Fibroblast of upper back skin (primary cell): ENCODE results near the gene NEURL1B.
"Not testable (repeated sequence)": the region's sequence is repeated elsewhere in the genome, so short reads cannot be mapped to it uniquely, and the experiment has no call there.

ENCODE experiments used
- DNase-seq: peaks from one replicate; pipeline ENCODE4 v3.0.0-alpha.2; 2013

NEURL1B gene

DNA sequence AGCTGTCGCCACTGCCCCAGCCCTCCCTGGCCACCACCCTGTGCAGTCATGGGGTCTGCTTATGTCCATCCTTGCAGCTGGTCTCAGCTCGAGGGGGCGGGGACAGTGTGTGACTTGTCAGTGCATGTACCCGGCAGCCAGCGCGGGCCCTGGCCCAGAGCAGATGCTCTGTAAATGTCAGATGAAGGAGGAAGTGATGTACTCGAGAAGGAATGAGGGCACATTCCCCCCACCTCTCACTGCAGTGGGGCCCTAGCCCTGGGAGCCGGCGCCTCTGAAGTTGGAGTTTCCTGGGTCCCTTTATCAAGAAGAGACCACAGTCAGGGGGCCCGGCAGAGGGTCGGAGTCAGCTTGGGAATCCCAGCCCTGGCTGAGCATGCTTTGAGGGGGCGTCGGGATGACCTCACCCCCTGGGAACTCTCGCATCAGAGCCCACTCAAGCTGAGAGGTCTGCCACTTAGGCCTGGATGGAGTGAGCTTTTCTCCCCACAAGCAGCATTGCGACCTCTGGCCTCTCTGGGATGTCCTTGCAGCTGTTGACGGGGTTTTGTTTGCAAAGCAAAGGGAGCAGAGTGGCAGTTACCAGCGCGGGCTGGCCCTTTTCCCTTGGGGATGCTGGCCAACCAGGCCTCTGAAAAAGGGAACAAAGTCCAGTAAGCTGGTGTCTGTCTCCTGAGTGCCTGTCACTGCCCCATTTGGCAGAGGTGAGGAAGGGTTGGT is 19.0 kb downstream of the NEURL1B start:
- peak; percentile 82 for DNase-seq

DNA sequence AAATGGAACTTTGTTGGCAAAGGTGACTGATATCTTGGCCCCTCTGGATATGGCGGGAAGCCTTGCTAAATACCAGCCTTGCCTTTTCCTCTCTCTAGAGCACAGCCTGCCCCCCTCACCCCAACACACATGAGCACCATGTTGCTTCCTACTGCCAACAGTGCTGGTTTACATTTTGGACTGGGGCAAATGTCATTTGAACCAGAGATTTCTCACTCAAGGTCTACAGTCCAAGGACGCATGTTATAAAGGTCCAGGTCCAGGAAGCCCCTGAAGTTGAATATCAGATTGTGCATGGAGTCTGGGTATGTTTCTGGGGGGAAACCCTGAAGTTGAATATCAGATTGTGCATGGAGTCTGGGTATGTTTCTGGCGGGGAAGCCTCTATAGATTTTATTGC is 19.9 kb downstream of the NEURL1B start:
- DNase-seq, result no peak

DNA sequence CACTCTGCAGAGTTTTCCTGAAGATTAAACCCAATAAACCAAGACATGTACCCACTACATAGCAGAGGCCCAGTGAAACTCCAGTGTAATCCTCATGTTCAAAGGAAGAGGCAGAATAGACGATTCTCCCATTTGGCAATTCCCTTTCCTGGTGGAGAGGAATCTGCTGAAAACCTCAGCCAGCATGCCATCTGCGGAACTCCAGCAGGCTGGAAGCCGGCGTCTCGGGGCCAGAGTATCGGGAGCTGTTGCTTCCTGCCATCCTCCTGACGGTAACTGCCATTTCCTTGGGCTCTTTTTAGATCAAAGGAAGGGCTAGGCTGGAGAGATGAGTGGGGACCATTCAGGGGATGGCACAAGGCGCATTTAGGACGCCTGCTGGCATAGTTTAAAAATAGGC is 20.5 kb downstream of the NEURL1B start:
- DNase-seq, result no peak

DNA sequence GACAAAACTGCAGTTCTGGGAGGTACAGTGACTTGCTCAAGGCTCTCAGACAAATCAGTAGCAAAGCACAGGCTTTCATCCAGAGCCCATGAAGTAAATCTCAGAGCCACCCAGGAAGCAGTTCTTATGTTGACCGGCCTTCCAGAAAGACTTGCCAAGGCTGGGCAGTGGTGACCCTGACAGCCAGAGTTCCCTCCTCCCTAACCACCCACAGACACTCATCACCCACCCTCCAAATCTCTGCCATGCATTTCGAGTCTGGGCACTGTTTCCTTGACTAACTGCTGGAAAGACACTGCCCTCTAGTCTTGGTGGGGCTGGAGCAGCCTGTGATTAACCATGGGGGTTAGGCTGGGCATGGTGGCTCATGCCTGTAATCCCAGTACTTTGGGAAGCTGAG is 21.5 kb downstream of the NEURL1B start:
- no peak for DNase-seq

DNA sequence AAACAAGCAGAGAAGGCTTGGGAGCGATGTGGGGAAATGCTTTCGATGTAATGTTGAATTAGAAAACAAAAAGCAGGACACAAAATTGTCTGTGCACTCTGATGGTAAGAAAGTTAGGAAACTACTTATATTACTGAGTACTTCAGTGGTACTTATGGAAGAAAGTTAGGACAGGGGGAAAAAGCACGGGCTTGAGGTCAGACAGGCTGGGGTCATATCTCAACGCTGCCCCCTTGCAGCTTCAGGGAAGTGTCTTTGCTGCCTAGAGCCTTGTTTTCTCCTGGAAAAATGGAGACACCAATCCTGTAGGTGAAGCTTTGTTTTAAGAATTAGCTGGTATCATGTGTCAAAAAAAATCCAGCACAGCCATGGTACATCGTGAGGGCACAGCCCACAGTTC is 23.0 kb downstream of the NEURL1B start:
- DNase-seq, result no peak

DNA sequence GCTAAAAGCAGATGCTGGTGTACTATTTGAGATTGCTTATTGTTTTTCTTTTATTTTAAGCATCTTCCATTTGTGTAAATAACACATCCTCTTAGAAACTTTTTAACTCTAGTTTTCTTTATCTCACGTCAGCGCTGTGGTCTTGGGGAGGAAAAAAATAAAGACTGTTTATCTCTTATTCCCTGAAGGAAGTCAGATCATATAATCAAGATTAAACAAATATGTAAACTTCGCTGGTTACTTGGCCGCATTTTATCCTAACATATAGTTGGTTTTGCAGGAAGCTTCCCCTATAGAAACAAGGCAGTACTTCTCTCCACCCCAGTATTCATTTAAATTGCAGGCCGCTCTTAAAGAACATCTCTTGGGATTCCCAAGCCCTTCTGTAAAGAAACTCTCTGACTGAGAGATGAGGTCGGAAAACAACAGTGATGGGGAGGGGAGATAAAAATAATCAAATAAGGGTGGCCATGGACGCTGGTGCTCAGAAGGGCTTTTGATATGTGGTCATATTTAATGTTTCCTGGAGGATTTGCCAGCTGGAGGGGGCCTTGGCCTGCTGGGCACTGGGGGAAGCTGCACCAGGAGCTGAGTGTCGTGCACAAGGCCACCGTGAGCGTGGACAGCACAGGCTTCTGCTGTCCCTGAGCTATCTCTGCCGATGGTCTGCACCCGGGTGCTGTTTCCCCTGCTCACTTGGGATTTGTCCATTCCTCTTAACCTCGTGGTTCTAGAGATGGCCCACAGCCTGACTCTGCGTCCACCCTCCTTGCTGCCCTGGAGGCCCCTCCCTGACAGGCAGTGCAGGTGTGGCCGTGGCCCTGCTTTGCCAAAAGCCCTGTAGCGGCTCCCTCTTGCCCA is 23.8 kb downstream of the NEURL1B start:
- no peak for DNase-seq

DNA sequence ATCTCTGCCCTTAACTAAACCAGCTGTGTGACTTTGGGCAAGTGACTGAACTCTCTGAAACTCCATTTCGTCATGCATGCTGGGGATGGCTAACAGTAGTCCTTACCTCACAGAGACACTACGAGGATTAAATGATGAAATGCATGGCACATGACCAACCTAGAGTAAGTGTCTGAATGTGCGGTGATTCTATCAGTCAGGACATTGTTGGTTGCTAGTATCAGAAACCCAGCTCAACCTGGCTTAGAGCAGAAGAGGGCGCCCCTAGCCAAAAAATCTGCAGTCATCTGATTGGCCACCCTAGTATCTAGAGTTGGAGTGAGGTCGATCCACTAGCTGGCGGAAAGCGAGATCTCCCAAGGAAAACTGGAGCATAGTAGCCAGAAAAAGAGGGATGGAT is 25.2 kb downstream of the NEURL1B start:
- no peak for DNase-seq

DNA sequence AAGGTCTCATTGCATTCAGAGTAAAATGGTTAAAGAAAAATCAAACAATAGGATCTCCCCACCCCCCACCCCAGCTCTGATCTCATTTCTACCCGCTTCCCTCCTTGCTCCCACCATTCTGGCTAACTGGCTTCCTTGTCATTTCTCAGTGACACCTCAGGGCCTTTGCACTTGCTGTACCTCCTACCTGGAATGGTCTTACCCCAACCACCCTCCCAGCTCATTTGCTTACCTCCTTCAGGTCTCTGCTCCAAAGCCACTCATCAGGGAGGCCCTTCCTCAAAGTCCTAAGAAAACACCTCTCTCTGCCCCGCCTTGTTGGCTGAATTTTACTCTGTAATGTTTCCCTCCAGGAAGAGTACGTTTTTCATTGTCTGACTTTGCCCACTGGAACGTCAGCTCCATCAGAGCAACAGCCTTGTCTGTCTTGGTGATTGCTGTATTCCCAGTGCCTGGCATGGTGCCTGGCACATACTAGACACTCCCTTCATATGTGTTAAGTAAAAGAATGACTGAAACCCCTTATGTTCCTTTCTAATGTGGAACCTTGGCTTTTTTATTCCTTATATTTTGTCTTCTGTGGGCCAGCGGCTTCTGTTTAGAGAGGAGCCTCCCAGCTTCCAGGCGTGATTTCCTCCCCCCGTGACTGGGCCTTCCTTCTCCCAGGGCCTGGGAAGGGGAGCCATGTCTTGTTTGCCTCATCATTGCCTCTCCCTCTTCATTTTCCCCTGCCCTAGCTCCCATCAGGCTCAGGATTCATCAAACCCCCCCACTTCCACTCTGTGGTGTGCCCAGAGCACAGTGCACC is 26.9 kb downstream of the NEURL1B start:
- peak; percentile 28 for DNase-seq

DNA sequence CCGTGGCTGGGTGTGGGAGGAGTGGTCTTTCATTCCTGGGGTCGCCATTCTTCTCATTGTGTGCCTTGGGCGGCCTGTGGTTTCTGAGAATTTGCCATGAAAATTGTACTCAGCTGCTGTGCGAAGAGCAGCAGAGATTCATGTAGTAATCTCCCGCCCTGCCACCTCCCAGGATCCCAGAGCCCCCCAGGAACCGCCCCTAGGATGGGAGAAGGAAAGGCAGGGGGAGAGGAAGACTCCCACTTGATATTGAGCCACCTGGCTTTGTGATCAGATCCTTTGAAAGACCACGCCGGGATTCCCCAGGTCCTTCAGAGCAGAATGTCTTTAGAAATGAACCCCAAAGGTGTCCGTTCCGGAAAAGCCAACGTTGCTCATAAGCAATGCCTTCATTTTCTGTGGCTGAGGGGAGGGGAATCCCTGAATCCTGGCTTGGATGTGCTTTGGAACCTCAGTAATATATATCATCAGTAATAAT is 27.6 kb downstream of the NEURL1B start:
- no peak for DNase-seq

DNA sequence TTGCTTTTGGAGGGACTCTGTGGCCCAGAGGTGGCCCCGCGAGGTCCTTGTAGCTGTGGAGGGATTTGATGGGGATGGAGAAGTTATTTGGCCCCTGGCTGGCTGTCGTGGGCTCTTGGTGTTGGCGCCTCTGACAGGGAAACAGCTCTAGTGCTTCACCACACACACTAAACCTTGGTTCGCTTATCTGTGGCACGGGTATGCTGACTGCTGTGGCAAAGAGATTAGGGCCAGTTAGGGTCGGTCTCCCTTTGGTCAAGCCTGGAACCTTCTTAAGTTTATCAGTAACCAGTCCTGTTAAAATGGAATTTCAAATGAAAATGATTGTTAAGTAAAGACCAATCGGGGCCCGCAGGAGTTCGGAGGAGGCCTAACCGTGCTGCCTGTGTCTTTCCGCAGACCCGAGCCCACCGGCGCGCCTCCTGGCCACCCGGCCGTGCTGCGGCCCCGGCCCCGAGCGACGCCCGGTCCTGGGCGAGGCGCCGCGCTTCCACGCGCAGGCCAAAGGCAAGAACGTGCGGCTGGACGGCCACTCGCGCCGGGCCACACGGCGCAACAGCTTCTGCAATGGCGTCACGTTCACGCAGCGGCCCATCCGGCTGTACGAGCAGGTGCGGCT is 28.4 kb downstream of the NEURL1B start:
- DNase-seq, result no peak

DNA sequence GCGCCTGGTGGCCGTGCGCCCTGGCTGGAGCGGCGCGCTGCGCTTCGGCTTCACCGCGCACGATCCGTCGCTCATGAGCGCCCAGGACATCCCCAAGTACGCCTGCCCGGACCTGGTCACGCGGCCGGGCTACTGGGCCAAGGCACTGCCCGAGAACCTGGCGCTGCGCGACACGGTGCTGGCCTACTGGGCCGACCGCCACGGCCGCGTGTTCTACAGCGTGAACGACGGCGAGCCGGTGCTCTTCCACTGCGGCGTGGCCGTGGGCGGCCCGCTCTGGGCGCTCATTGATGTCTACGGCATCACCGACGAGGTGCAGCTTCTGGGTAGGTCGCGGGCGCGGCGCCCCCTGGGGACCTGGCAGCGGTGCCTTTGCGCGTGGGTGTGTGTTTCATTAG is 28.9 kb downstream of the NEURL1B start:
- no peak for DNase-seq

DNA sequence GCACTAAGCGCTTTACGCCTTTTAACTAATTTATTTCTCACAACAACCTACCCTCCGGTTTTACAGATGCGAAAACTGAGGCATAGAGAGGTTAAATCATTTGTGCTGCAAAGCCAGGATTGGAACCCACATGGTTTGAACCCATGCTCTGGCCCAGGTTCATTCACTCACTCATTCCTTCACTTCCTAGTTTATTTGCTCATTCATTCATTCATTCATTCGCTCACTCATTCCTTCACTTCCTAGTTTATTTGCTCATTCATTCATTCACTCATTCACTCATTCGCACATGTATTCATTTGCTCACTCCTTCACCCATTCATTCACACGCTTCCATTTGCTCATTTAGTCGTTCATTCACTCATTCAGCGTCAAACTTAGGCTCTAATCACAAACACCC is 29.4 kb downstream of the NEURL1B start:
- no peak for DNase-seq

DNA sequence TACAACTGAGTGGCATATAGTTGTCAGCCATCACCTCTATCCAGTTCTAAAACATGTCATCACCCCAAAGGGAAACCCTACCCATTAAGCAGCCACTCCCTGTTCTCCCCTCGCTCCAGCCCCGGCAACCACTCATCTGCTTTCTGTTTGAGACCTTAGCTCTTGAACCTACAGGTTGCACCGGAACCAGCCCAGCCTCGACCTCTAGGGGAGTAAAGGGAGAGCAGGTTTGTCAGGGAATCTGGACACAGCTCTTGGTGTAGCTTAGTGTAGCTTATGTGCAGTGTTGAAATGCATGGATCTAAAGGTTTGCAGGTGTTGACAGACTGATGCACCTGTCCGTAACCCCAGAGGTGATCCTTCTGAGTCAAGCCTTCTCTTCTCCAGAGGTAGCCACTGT is 30.0 kb downstream of the NEURL1B start:
- DNase-seq, result no peak

DNA sequence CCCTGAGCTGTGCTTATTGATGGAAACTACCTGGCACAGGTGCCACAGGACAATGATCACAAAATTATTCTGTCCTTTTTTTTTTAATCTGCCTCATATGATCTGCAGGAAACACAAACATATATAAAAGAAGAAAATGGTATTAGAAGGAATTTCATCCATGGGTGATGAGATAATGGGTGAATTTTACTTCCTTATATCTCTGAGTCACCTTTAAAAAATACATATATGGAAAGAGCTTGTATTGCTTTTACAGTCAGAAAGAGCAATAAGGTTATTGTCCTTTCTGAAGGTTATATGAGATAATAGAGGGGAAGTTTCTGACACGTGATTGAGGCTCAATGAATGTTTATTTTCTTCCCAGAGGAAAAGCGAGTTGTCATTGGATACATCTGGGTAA is 31.6 kb downstream of the NEURL1B start:
- no peak for DNase-seq

DNA sequence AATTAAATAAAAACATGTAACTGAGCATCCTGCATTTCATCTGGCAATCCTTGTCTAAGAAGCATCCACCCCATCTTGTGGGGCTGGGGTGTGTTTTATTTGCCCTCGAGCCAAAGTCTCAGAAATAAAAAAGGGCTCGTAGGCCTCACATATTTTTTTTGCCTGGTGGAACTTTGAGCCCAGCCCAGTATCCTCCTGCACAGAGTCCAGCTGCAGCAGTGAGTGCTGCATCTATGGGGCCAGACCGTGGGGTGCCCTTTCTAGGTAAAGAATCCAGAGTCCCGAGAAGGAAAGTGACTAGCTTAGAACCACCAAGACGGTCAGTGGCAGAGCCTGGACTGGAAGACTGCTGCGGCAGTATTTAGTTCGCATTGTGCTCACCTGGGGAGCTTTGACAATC is 33.1 kb downstream of the NEURL1B start:
- DNase-seq, result no peak

DNA sequence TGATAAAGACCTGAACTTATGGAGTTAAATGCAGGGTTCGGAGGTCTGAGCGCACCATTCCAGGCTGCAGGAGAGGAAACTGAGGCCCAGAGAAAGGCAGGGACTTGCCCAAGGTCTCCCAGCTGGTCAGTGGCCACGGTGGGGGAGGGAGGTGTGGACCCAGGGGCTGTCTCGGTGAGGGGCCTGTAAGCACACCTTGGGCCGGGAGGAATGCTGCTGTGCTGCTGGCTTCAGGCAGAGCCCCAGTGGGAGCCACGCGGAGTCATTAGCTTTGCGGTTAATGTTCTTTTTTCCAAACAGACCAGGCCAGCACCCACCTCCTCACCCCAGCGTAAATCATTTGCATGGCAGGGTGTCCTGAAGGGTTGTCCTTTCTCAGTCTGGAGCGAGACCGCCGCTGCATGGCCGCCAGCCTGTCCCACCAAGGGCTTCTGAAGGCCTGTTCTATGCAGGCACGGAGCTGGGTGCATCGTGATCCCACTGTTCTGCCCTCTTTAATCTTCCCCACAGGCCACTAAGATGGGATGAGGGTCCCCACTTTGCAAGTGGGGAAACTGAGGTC is 35.9 kb downstream of the NEURL1B start:
- no peak for DNase-seq

DNA sequence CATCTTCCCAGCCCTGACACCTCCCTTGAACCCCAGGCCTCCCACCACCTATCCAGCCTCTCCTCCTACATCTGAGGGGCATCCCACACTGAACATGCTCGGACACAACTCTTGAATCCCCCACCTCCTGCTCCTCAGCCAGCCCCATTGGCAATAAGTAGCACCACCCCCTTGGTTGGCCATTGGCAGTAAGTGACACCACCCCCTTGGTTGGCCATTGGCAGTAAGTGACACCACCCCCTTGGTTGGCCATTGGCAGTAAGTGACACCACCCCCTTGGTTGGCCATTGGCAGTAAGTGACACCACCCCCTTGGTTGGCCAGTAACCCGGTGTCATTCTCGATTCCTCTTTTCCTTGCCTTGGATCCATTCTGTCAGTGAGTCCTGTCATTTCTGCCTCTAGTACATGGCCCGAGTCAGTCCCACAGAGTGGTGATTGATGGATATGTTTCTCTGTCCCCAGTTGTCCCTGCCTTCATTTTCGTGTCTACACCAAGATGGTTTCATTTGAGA is 37.4 kb downstream of the NEURL1B start:
- DNase-seq, result not testable (repeated sequence)

DNA sequence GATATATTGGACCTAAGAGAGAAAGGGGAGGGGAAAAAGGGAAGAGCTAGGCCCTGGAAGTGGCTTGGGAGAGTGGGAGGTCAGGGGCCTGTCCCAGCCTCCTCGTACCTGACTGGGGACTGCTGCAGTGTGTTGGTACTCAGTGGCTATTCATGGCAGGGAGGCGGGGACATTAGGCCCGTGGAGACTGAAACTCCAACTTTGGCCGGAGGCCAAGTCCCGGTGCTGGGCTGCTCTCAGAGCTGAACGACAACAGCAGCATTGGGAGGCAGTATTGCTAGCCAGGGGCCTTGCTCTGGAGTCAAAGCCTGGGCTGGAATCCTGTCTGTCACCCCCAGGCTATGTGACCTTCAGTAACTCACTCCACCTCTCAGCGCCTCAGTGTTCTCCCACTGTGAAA is 37.8 kb downstream of the NEURL1B start:
- no peak for DNase-seq

DNA sequence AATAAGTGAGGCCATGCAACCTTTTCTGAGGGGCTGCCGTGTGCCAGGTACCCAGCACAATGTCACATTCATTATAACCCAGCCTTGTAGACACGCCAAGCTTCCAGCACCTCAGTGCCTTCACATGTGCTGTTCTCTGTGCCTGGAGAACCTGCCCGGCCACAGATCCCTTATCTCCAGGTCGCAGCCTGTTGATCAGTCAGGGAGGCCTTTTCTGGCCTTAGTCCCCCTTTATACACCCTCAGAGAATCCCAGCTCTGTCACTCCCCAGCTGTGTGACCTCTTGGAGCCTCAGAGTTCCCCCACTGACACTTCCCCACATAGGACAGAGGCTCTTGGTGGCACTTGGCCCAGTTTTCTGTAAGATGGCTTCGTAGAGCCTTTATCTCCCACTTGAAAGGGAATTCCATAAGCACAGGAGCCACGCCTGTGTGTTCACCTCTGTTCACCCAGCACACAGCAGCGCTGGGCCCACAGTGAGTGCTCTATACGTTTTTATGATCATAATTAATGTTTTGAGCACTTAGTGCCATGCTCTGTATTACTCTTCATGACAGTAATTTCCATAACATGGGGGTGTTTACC is 38.7 kb downstream of the NEURL1B start:
- no peak for DNase-seq

DNA sequence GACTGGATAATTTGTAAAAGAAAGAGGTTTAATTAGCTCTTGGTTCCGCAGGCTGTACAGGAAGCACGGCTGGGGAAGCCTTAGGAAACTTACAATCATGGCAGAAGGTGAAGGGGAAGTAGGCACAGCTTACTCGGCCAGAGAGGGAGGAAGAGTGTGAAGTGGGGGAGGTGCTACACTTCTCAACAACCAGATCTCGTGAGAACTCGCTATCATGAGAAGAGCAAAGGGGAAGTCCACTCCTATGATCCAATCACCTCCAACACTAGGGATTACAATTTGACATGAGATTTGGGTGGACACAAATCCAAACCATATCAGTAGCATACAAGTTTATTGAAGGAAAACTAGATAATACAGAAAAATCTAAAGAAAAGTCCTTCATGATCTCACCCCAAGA is 39.9 kb downstream of the NEURL1B start:
- no peak for DNase-seq

DNA sequence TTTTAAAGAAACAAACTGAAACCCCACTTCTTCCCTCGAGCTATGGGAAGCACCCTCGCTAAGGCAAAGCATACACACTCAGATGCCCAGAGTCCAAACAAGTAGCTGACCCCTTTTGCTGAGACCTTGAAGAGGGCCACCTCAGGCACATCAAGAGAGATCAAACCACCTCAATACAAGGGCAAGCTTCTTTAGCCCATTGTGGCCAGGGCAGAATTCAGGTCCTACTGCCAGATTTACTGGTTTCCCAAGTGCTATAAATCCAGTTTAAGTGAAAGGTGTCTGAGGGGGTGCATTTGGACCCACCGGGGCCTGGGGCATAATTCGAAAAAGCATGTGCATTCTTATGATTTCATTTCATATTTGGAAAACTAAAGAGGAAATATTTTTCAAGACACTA is 40.4 kb downstream of the NEURL1B start:
- DNase-seq, result no peak

DNA sequence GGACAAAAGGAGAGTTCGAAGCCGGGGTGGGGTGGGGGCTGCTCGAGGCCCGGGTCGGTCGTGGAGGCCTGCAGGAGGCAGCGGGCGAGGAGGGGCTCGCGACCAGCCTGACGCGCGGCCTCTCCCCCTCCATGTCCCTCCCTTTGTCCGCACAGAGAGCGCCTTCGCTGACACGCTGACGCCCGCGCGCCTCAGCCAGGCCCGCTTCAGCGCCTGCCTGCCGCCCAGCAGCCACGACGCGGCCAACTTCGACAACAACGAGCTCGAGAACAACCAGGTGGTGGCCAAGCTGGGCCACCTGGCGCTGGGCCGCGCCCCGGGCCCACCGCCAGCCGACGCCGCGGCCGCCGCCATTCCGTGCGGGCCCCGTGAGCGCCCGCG is 42.2 kb downstream of the NEURL1B start:
- no peak for DNase-seq
